Fibroblast of villous mesenchyme (primary cell): ENCODE measurements around the gene CANX. TPM values are rescaled to one million over a fixed set of nuclear protein-coding genes. Genes with fewer than 3 reads are reported as not detected.

Experiments
- DNase-seq: peaks from one replicate; pipeline ENCODE4 v3.0.0-alpha.2; 2010; ENCODE audit warnings: low read depth
- H3K4me3 ChIP-seq: 2 replicates; pipeline ENCODE4 v1.5.1; 2011; ENCODE audit warnings: low read depth, mild to moderate bottlenecking, low read length
- CTCF ChIP-seq: IDR thresholded peaks from 2 replicates; pipeline ENCODE4 v1.5.1; 2012; ENCODE audit warnings: low read depth, mild to moderate bottlenecking, low read length; ENCODE audit not compliant: insufficient read depth
- total RNA-seq: library from RNA; depleted of rRNA; stranded (reverse); fragments of >200 nt; gene quantifications from 2 replicates; pipeline ENCODE4 v1.2.3, GENCODE V29; 2012

CANX gene
- total RNA-seq, 1 donor = 886 TPM

GRCh38 chr5:179727106-179727505 is 28.3 kb downstream of the CANX start:
- no peak for DNase-seq
- TF ChIP-seq CTCF = no peak
- H3K4me3 ChIP-seq = no peak overlapping the region

GRCh38 chr5:179729303-179729702 is 30.5 kb downstream of the CANX start:
- no peak for DNase-seq
- TF ChIP-seq CTCF = no peak
- H3K4me3 ChIP-seq = no peak overlapping the region

- DNase-seq = peak; percentile 8
- H3K4me3 ChIP-seq = no peak overlapping the region
- TF ChIP-seq CTCF = no peak
Observed at GRCh38 chr5:179729727-179730126, 31.0 kb downstream of the CANX start.

GRCh38 chr5:179730356-179730755 is 31.6 kb downstream of the CANX start:
- TF ChIP-seq CTCF = no peak

GRCh38 chr5:179730852-179731251 is 32.1 kb downstream of the CANX start:
- no peak overlapping the region for H3K4me3 ChIP-seq
- DNase-seq = peak; percentile 37
- TF ChIP-seq CTCF = no peak

More at GRCh38 chr5:179730356-179730755, 31.6 kb downstream of the CANX start:
- no peak overlapping the region for H3K4me3 ChIP-seq
- DNase-seq = no peak

- DNase-seq = peak; percentile 89
- no peak for TF ChIP-seq CTCF
- H3K4me3 ChIP-seq = peak overlapping the region; percentile 52
Observed at GRCh38 chr5:179731791-179732411, 33.1 kb downstream of the CANX start.

DNA sequence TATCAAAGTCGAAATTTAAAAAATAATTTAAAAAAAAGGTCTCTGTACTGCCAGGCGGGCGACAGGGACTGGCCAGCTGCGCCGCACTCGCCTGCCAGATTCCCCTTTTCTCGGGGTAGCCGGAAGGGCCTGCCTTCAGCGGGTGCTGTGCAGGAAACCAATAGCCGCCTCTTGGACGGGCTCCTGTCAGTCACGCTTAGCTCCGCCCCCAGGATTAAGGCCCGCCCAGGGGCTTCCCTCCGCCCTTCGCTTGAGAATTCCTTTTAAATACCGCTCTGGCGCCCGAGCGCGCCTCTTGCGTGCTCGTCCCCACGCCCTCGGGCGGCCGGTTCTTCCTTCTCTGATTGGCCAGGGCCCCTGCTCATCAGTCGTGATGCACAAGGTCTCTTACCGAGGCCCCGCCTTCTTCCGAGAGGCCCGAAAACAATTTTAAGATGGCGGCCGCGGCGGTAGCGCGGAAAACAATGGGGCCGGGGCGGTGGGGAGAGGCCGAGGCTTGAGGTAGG is 33.7 kb downstream of the CANX start, which contains the start of gene MAML1:
MAML1 (plus strand) TSS at position 411 of the 506 bp plus-strand sequence. CDS start 291 bp downstream, outside the sequence.
- TF ChIP-seq CTCF = no peak
- peak within 1 kb of the TSS; percentile 85 for H3K4me3 ChIP-seq
- peak; percentile 100 for DNase-seq
